ENCODE data around the gene EIPR1. TPM values are rescaled to one million over a fixed set of nuclear protein-coding genes. Genes with fewer than 3 reads are reported as not detected.

Gene EIPR1
- total RNA-seq, 1 experiment from 2014 or later = 77.2 TPM

DNA sequence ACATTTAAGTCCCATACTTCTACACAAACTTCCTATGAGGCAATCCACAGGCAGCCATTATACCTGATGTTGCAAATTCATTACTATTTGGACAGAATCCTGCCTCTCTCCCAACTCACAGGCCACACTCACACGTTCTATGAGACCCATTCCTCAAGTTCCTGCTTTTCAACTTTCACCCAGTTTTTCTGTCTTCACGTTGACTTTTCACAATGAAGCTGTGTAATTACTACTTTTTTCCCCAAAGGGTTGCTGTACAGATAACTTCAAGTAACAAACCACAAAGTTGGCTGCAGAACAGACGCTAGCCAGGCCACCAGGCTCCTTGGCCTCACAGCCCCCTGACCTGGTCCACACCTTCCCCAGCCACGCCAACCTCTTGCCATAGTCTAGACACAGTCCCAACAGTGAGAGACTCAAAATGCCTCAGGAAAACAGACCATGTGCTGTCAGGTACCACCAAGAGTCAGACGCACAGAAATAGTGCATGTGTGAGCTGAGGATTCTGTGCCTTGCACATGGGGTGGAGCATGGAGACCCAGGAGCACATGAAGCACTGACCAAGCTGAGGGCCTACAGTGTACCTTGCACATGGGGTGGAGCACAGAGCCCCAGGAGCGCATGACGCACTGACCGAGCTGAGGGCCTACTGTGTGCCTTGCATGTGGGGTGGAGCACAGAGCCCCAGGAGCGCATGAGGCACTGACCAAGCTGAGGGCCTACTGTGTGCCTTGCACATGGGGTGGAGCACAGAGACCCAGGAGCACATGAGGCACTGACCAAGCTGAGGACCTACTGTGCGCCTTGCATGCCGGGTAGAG lies 61.0 kb downstream of the EIPR1 start:
- DNase-seq (ENCODE audit: low read depth) = no peak
- in situ Hi-C loops (cut with HindIII; ENCODE audit: low pct_unique_long_range_greater_than_20kb, low sequenced_read_pairs) = no loop called here

DNA sequence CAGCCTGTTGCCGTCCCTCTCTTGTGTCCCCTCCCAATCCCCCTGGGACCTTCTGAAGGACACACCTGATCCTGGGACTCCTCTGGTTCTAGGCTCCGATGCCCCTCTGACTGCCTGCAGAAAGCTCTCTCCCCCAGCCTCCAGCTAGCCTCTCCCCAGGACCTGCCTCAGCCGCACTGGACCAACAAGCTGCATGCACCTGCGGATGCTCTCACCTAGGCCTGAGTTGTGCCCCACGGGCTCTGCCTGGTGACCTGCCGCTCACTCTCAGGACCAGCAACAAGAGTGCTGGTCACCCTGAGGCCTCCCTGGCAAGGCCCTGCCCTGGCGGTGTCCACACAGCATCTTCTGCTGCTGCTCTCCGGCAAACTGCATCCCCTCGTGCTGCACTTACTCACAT lies 63.0 kb downstream of the EIPR1 start:
- no peak for DNase-seq (ENCODE audit: low read depth)

DNA sequence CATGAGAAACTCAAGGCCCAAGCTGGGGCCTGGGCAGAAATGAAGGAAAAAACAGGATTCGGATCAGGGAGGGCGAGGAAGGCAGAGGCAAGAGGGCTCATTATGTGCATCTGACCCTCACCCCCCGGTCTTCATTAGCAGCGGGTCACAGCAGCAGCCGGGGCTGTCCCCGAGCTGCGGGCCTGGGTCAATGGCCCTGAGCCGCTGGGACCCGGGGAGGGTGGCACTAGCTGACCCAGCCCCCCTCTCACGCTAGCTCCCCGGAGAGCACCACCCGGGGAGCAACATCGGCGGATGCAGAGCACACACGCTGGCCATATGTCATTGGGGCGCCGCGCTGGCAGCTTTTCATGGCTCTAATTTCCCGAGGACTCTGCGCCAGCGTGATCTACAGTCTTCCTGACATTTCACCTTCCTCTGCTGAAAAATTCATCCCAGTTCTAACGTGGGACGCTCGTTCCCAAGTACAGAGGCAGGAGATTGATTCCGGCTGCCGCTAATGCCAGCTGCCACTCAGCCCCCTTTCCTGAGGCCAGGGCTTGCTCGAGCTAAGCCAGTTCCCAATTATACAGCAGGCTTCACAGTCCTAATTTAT lies 63.7 kb downstream of the EIPR1 start:
- DNase-seq (ENCODE audit: low read depth) = no peak
- in situ Hi-C loops (cut with HindIII; ENCODE audit: low pct_unique_long_range_greater_than_20kb, low sequenced_read_pairs) = no loop called here

More for the DNA sequence above, 63.0 kb downstream of the EIPR1 start:
- in situ Hi-C loops (cut with HindIII; ENCODE audit: low pct_unique_long_range_greater_than_20kb, low sequenced_read_pairs) = no loop called here

DNA sequence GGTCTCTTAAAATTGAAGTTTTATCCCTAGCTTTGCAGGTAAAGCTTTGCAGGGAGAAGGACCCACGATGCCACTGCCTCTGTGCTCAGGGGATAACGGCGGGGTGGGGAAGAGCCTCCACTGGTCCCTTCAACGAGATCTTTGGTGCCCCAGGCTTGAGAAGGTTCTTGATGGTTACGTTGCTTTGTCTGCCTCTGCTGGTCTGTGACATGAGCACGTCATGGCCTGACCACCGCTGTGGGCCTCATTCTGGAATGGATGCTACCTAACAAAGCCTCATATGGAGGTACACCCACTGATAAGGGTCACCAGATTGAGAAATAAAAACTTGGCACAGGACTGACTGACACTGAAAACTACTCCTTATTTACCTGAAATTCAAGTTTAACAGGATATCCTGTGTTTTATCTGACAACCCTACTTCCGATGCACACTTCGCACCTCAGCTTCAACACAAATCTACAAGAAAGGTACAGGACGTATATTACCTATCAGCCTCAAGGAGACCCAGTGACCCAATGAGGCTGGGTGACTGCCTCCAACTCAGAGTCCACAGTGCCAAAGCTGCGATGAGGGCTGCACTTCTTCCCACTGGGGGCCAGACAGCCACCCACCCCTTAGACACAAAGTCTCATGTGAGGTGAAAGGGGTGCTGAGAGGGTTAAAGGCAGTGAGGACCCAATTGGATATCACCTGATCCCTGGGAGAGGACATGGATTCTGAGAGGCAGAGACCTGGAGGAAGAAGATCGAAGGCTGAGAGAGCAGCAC lies 64.9 kb downstream of the EIPR1 start:
- DNase-seq (ENCODE audit: low read depth) = no peak
- in situ Hi-C loops (cut with HindIII; ENCODE audit: low pct_unique_long_range_greater_than_20kb, low sequenced_read_pairs) = no loop called here

DNA sequence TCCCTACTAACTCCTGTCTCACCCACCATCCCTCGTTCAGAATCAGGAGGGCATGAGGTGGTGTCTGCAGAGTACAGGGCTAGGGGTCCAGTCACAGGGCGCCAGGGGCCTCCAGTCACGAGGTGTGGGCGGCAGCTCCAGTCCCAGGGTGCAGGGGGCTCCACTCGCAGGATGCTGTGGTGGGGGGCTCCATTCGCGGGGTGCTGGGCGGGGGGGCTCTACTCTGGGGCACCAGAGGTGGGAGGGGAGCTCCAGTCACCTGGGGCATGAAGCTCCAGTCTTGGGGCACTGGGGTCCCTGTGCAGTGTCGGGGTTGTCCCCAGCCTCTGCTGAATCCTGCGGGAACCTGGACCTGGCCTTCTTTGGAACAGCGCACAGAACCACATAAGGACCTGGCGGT lies 66.0 kb downstream of the EIPR1 start:
- in situ Hi-C loops (cut with HindIII; ENCODE audit: low pct_unique_long_range_greater_than_20kb, low sequenced_read_pairs) = no loop called here
- no peak for DNase-seq (ENCODE audit: low read depth)

DNA sequence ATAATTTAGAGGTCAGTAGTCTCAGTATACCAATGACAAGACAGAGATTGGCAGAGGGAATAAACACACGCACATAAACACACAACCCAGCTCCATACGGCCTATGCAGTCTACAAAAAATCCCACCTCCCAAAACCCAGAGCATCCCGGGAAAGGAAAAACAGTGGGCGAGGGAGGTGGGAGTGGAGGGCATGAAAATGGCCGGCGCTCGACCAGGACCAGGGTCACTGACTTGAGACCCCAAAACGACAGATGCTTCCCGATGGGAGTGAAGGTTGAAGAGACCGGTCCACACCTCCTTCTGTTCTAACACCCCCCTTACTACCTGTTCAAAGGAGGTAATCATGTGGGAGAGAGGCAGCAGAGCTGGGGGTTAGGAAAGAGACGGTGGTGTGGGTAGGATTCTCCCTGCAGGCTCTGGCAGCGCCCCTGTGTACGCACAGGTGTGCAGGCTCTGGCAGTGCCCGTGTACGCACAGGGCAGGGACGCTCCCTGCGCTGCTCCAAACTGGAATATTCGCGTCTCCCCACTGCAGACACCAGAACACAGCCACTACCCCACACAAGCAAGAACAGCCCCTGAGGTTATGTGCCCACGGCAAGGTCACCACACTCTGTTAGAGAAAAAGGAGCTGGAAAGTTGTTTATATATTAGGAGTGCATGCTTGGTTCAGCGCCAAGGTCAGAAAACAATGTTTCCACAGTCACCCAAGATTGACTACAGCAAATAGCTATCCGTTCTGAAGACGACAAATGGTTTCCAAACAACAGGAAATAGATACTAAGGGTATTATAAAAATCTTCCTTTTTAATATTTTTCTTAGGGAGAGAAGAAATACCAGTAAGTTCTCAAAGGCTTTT lies 67.9 kb downstream of the EIPR1 start:
- DNase-seq (ENCODE audit: low read depth) = no peak
- in situ Hi-C loops (cut with HindIII; ENCODE audit: low pct_unique_long_range_greater_than_20kb, low sequenced_read_pairs) = no loop called here

DNA sequence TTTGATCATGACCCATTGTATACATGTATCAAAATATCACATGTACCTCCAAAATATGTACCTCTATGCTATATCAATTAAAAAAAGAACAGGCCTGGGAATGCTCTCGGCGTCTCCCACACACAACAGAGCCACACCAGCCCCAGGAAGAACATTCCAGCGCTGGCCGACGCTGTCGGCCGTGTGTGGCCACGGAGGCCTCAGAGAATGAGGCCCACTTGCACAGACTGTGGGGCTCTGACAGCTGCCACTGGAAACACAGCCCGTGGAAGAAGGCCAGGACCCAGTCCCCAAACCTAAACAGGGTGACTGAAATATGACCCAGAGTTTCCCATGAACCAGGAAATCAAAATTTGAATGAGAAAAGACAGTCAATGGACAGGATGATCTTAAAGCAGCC lies 69.7 kb downstream of the EIPR1 start:
- in situ Hi-C loops (cut with HindIII; ENCODE audit: low pct_unique_long_range_greater_than_20kb, low sequenced_read_pairs) = no loop called here
- no peak for DNase-seq (ENCODE audit: low read depth)

DNA sequence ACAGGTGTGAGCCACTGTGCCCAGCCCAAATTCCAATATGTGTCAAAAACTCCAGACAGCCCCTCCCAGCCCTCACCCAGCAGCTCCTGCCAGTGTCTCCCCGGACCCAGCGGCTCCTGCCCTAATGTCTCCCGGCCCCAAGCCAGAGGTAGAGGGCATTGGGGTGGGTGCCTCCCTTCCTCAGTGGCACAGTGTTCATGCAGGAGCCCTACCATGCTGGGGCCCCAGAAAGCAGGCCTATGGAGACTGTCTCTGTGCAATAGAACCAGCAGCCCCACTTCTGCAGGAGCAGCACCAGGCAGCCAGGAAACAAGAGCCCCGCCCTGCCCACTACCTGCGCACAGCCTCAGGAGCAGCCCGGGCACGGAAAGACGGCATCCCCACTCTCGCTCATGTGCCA lies 70.4 kb downstream of the EIPR1 start:
- in situ Hi-C loops (cut with HindIII; ENCODE audit: low pct_unique_long_range_greater_than_20kb, low sequenced_read_pairs) = no loop called here
- no peak for DNase-seq (ENCODE audit: low read depth)

DNA sequence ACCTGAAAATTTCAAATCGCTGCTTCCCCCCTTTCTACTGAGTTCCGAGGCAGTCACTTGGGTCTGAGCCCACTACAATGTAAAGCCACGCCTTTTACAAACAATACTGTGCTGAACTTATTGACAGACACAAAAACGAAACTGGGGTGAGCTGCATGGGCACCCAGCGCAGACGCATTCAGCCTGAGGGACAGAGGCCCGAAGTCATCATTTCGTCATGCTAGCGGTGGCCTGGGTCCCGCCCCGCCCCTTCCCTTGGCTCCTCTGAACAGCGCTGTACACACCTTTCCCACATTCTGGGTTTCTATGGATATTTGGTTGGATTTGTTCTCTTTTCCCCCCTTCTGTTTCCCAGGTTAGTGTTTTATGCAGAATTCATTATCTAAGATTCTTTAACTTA lies 71.7 kb downstream of the EIPR1 start:
- DNase-seq (ENCODE audit: low read depth) = no peak
- in situ Hi-C loops (cut with HindIII; ENCODE audit: low pct_unique_long_range_greater_than_20kb, low sequenced_read_pairs) = no loop called here

DNA sequence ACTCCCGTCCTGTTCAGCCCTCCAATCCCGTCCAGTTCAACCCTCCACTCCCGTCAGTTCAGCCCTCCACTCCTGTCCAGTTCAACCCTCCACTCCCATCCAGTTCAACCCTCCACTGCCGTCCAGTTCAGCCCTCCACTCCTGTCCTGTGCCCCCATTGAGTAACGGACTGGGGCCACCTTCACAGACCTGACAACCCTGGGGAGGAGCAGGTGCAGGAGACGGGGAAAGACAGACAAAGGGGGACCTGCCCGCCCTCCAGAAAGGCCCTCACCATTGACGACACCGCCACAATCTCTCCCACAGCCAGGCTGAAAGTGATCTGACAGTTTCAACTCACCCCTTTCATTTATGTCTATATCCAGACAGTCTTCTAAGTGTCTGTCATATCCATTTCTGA lies 72.2 kb downstream of the EIPR1 start:
- in situ Hi-C loops (cut with HindIII; ENCODE audit: low pct_unique_long_range_greater_than_20kb, low sequenced_read_pairs) = no loop called here
- DNase-seq (ENCODE audit: low read depth) = no peak

DNA sequence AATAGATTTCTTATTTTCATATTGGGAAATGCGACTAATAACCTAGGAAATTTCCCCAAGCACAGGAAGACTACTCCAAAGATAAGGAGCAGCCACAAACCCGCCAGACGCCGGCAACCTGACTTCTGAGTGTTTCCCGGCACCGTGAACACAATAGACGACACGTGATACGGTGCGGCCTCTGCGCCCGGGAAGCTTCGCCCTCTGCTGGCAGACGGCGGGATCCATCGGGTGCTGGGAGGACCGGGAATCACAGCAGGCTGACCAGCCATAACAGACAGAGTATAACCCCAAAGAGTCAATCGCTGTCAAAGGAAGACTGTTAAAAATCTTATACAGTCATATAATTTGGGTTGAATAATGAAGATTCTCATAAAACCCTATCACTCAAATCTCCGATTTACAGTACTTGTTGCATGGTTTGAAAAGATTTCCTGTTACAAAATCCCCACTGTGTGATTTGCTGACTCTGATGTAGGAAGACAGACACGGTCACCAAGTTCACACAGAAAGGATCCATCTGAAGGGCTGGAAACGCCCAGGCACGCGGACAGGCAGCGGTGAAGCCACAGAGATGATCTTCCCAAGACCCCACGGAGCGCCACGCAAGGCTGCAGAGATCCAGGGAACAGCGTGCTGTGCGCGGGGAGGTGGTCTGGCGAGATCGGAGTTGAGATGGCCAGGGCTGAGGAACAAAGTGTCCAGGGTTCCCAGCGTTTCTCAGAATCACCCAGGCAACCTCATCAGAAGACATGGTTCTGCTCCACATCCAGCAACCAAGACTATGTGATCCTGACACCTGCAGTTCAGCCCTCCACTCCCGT lies 73.8 kb downstream of the EIPR1 start:
- in situ Hi-C loops (cut with HindIII; ENCODE audit: low pct_unique_long_range_greater_than_20kb, low sequenced_read_pairs) = no loop called here
- DNase-seq (ENCODE audit: low read depth) = peak; percentile 67

DNA sequence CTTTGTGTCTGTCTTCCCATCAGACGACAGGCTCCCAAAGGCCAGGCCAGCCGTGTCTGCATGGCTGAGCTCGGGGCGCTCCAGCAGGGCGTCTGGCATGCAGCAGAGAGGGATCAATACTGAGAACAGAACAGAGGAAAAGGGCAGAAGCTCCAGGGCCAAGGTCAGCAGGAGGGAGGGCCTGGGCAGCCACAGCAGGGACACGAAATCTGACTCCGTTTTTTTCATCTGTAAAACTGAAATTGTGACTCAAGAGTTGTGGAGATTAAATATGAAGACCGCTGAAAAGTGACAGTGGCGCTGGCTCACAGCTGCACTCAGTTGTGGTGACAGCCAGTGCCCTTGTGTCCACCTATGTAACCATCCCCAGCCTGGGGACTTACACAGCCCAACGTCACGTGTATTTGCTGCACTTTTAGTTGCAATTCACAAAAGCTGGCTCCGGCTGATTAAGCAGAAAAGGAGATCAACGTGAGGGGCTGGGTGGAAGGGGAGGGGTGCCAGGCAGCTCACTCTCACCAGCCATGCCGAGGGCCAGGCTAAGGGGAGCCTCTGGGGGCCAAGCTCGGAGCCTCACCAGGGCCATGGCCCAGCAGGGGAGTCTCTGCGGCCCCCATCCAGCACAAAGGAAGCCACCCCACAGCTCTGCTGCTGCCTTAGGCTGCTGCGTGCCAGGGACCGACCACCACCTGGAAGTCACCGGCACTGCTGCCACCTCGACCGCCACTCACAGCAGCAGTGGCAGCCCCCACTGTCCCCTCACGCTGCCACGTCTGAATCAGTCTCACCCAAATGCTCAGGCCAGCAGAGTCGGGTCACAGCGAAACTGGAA lies 74.7 kb downstream of the EIPR1 start:
- no peak for DNase-seq (ENCODE audit: low read depth)
- in situ Hi-C loops (cut with HindIII; ENCODE audit: low pct_unique_long_range_greater_than_20kb, low sequenced_read_pairs) = no loop called here

DNA sequence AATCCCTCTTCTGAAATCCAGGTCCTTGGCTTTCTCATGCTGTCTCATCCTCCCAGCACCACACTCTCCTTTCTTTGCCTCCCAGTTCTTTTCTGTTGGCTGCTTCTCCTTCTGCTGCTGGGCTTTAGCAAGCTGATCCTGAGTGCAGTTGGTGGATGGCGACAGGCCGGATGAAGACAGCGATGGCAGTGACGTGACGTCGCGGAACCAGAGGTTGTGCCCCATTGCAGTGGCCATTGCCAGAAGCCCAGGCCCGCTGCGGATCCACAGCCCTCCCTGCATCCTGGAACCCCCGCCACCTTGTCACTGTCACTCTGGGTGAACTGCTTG lies 75.2 kb downstream of the EIPR1 start:
- DNase-seq (ENCODE audit: low read depth) = no peak
- in situ Hi-C loops (cut with HindIII; ENCODE audit: low pct_unique_long_range_greater_than_20kb, low sequenced_read_pairs) = no loop called here

DNA sequence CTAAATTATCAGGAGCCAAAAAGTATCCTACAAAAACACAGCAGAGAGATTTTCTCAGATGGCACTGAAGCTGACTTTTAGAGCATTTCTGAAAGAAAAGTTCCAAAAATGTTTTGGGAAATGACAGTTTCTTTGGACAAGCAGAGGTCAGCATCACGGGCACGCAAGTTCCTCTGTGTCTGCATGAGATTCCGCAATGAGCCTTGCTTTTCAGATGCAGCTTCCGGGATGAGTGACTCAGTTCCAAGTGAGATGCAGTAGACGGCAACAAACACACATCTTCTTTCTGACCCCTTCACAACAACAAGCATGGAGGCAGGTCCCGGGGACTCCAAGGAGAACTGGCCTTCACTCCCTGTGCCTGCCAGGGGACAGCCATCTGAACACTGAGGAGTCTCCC lies 76.6 kb downstream of the EIPR1 start:
- in situ Hi-C loops (cut with HindIII; ENCODE audit: low pct_unique_long_range_greater_than_20kb, low sequenced_read_pairs) = no loop called here
- no peak for DNase-seq (ENCODE audit: low read depth)

DNA sequence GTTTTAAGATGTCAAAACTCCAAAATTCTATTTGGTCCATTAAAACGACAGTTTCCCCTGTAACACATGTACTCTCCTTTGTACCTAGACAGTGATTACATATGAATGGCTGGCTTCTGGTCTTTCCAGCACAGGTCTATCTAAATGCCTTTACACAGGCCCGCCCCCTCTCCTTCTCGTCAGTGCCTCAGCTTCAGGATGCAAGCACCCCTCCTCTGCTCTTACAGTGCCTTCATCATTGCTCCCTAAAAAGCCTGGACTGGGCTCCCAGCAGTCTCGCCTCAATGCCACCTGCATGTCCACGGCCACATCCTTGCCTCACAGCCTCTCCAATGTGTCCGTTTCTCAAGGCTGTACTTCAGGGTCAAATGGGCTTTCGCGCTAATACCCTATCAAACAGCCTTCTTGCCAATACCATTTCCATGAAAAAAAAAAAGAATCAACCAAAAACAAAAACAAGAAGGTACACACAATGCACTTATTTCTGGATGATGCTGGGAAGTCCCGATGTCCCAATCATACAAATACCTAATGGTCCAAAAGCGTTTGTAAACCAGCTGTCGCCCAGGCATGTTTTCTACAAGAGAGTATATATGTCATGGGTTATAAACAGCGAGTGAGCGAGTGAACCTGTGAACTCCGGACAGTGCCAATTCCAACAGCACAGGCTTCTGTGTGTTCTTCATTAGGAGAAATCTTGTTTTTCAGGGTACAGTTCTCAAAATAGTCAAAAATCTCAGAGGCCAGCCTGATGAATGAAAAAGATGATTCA lies 77.2 kb downstream of the EIPR1 start:
- DNase-seq (ENCODE audit: low read depth) = no peak
- in situ Hi-C loops (cut with HindIII; ENCODE audit: low pct_unique_long_range_greater_than_20kb, low sequenced_read_pairs) = no loop called here

DNA sequence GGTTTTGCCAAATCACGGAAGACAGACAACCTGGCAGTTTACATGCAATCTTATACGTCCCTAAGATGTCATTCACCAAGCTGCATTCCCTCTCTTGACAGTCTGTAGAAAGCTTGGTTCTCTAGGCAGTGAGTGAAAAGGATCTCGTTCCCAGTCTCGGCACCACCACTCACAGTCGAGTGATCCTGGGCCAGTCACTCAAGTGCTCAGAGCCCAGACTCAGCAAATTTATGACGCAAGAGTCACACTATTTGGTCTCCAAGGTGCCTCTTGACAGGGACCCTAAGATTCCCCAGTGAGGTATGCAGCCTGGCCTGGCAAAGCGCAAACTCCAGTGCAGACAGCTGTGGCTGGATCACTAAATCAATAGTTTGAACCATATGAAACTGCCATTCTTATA lies 77.9 kb downstream of the EIPR1 start:
- no peak for DNase-seq (ENCODE audit: low read depth)
- in situ Hi-C loops (cut with HindIII; ENCODE audit: low pct_unique_long_range_greater_than_20kb, low sequenced_read_pairs) = no loop called here

Measured in Caki2 (cell line).